ENCODE data around the gene ARGLU1. TPM values are rescaled to one million over a fixed set of nuclear protein-coding genes. Genes with fewer than 3 reads are reported as not detected.

The ARGLU1 gene
- total RNA-seq, 1 experiment from 2014 or later, result 94.4 TPM

DNA sequence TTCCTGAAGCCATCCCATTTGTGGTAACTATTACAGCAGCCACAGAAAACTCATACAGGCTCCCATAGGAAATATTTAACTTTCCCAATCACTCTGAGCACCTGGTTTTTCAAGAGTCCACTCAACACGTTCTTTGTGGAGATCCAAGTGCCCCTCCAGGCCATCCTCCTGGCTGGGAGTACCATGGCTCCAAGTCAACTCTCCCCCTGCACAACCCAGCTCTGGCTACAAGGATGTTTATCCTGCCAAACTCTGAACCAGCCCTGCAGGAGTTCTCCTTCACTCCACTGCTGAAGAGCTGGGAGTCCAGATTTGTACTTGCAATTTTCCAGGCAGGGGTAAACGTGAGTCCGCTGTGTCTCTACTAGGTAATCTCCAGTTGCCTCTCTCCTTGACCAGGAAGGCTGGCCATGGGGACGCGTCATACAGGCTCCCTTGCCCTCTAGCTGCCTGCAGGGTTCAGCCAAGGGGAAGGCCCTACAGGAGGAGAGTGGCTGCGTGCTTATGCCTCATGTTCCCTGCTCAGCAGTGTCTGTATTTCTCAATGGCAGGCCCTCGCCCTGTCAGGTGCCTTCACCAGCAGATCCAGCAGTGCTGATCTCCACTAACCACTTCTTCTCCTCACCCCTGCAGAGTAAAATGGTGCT lies 29.9 kb upstream of the ARGLU1 start:
- Mint-ChIP-seq H3K27me3 (ENCODE audit: insufficient read depth, unreplicated experiment) (no peaks in the 10 kb centered on the region), H3K27ac (ENCODE audit: low read depth, unreplicated experiment) (no peak overlapping the region), H3K36me3 (ENCODE audit: insufficient read depth, unreplicated experiment) (no peaks in the 10 kb centered on the region), H3K4me3 (ENCODE audit: unreplicated experiment) (no peak overlapping the region), H3K4me1 (ENCODE audit: insufficient read depth, unreplicated experiment) (no peaks in the 10 kb centered on the region), H3K9me3 (ENCODE audit: unreplicated experiment) (no peaks in the 10 kb centered on the region)
- TF ChIP-seq, protein P1, sequence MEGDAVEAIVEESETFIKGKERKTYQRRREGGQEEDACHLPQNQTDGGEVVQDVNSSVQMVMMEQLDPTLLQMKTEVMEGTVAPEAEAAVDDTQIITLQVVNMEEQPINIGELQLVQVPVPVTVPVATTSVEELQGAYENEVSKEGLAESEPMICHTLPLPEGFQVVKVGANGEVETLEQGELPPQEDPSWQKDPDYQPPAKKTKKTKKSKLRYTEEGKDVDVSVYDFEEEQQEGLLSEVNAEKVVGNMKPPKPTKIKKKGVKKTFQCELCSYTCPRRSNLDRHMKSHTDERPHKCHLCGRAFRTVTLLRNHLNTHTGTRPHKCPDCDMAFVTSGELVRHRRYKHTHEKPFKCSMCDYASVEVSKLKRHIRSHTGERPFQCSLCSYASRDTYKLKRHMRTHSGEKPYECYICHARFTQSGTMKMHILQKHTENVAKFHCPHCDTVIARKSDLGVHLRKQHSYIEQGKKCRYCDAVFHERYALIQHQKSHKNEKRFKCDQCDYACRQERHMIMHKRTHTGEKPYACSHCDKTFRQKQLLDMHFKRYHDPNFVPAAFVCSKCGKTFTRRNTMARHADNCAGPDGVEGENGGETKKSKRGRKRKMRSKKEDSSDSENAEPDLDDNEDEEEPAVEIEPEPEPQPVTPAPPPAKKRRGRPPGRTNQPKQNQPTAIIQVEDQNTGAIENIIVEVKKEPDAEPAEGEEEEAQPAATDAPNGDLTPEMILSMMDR (IDR thresholded peaks at IDR 0.05; ENCODE audit: unreplicated experiment), result no peak
- no TSS peak for BruUV-seq (replicated peaks)
- intact Hi-C loops (cut with micrococcal nuclease), result no loop called here
- ChIA-PET CTCF (interaction anchor here (1.6 kb wide), 1 partner anchor 23 kb away, joined by 4 read pairs; no protein-coding TSS in a partner anchor), POLR2A (no interaction called here)
- no peak for DNase-seq (ENCODE audit: unreplicated experiment)

DNA sequence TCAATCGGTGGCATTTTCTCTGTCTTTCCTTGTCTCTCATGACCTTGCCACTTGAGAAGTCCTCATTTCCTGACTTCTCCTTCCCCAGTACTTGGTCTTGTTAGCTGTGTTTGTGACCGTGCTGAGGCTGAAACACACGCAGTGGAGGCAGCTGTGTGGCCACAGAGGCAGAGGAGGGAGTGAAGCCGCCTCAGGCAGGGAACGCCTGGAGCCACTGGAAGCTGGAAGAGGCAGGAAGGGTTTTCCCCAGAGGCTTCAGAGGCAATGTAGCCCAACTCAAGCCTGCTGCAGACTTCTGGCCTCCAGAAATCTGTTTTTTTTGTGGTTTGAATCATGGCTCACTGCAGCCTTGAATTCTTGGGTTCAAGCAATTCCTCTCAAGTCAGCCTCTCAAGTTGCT lies 29.2 kb upstream of the ARGLU1 start:
- no peaks in the 10 kb centered on the region for H3K4me1 Mint-ChIP-seq (ENCODE audit: insufficient read depth, unreplicated experiment)
- ChIA-PET POLR2A (no interaction called here), CTCF (interaction anchor here (0.7 to 1.3 kb wide), 2 partner anchors 87 to 1109 kb away, joined by 3 to 5 read pairs; no protein-coding TSS in a partner anchor)
- no peak overlapping the region for H3K4me3 Mint-ChIP-seq (ENCODE audit: unreplicated experiment)
- no peaks in the 10 kb centered on the region for H3K9me3 Mint-ChIP-seq (ENCODE audit: unreplicated experiment)
- H3K27ac Mint-ChIP-seq (ENCODE audit: low read depth, unreplicated experiment), result no peak overlapping the region
- no peak for DNase-seq (ENCODE audit: unreplicated experiment)
- H3K36me3 Mint-ChIP-seq (ENCODE audit: insufficient read depth, unreplicated experiment), result no peaks in the 10 kb centered on the region
- TF ChIP-seq, protein P1 (IDR thresholded peaks at IDR 0.05; ENCODE audit: unreplicated experiment), result no peak
- intact Hi-C loops (cut with micrococcal nuclease), result no loop called here
- no TSS peak for BruUV-seq (replicated peaks)
- no peaks in the 10 kb centered on the region for H3K27me3 Mint-ChIP-seq (ENCODE audit: insufficient read depth, unreplicated experiment)

DNA sequence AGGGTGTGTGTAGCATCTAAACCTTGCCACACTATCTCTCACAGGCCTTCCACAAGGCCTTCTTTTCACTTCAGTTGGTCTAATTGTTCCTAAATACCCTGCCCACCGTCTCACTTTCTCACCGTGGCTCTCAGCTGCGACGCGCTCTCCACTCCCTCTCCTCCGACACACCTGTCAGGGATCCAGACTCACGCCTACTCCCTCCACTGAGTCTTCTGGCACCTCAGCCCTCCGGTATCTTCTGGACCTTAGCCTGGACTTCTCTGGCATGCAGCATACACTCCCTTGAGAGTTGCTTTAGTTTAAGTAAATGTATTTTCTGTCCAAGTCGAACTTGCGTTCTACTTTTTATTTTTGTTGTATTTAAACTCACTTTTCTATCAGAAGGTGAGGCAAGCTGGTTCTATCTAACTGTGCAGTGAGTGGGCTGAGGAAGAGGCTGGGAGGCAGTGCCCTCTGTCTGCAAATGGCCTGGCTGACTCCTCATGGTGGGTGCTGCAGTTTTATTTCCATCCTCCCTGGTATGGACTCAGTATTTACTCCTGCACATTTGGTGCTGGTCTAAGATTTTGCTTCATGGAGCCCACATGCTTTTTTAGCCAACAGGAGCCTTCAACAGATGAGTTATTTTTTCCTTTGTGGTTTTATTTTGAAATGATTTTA lies 28.5 kb upstream of the ARGLU1 start:
- no TSS peak for BruUV-seq (replicated peaks)
- POLR2A ChIA-PET, result no interaction called here
- no peaks in the 10 kb centered on the region for H3K27me3 Mint-ChIP-seq (ENCODE audit: insufficient read depth, unreplicated experiment)
- TF ChIP-seq, protein P1 (IDR thresholded peaks at IDR 0.05; ENCODE audit: unreplicated experiment), result no peak
- no peak for DNase-seq (ENCODE audit: unreplicated experiment)
- no peak overlapping the region for H3K27ac Mint-ChIP-seq (ENCODE audit: low read depth, unreplicated experiment)
- intact Hi-C loops (cut with micrococcal nuclease), result no loop called here
- no peak overlapping the region for H3K4me3 Mint-ChIP-seq (ENCODE audit: unreplicated experiment)
- no peaks in the 10 kb centered on the region for H3K36me3 Mint-ChIP-seq (ENCODE audit: insufficient read depth, unreplicated experiment)
- H3K9me3 Mint-ChIP-seq (ENCODE audit: unreplicated experiment), result no peaks in the 10 kb centered on the region
- CTCF ChIA-PET, result interaction anchor here (0.6 to 1.3 kb wide), 4 partner anchors 23 to 1117 kb away, joined by 3 to 5 read pairs (median 3); no protein-coding TSS in a partner anchor
- H3K4me1 Mint-ChIP-seq (ENCODE audit: insufficient read depth, unreplicated experiment), result no peaks in the 10 kb centered on the region

DNA sequence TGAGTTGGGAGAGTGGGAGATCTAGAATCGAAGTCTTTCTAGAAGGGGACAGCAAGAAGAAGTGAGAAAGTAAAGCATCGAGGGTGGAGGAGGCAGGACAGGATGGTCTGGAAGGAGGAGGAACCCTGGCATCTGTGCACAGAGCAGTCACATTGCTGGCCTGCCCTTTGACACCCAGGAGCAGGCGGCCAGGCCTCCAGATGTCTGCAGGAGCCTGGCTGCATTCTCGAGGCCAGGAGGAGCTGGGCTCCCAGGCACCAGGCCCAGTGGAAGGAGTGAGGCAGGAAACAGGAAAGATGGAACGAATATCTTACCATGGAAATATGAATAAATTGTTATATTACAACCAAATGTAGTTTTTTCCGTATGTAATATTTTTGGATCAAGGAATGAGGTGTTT lies 27.7 kb upstream of the ARGLU1 start:
- TF ChIP-seq, protein P1 (IDR thresholded peaks at IDR 0.05; ENCODE audit: unreplicated experiment), result no peak
- ChIA-PET CTCF (interaction anchor here (0.6 kb wide), 1 partner anchor 1118 kb away, joined by 3 read pairs; no protein-coding TSS in a partner anchor), POLR2A (no interaction called here)
- DNase-seq (ENCODE audit: unreplicated experiment), result no peak
- H3K4me1 Mint-ChIP-seq (ENCODE audit: insufficient read depth, unreplicated experiment), result no peaks in the 10 kb centered on the region
- no peaks in the 10 kb centered on the region for H3K9me3 Mint-ChIP-seq (ENCODE audit: unreplicated experiment)
- no peak overlapping the region for H3K4me3 Mint-ChIP-seq (ENCODE audit: unreplicated experiment)
- BruUV-seq (replicated peaks), result no TSS peak
- intact Hi-C loops (cut with micrococcal nuclease), result no loop called here
- H3K27ac Mint-ChIP-seq (ENCODE audit: low read depth, unreplicated experiment), result no peak overlapping the region
- H3K27me3 Mint-ChIP-seq (ENCODE audit: insufficient read depth, unreplicated experiment), result no peaks in the 10 kb centered on the region
- H3K36me3 Mint-ChIP-seq (ENCODE audit: insufficient read depth, unreplicated experiment), result no peaks in the 10 kb centered on the region
